Mucosa of rectum (tissue), 2 donors: ENCODE measurements around the gene SAMD3.
A peak's percentile ranks its signal among the peaks of the same experiment; 100 is the strongest.

Source experiments
- H3K27ac ChIP-seq, 2 donors: one replicate each; pipeline ENCODE4 v1.7.0; 2013; ENCODE audit warnings: inconsistent platforms in 2 of 2, low read depth in 2 of 2, low read length in 2 of 2
- H3K27me3 ChIP-seq, 2 donors: one replicate each; pipeline ENCODE4 v1.7.0; 2013; ENCODE audit warnings: low read length in 2 of 2; ENCODE audit not compliant: control insufficient read depth in 2 of 2, insufficient read depth in 2 of 2
- H3K36me3 ChIP-seq, 2 donors: one replicate each; pipeline ENCODE4 v1.7.0; 2013; ENCODE audit warnings: low read length in 2 of 2; ENCODE audit not compliant: control insufficient read depth in 2 of 2, insufficient read depth in 2 of 2
- H3K4me1 ChIP-seq, 2 donors: one replicate each; pipeline ENCODE4 v1.7.0; 2013; ENCODE audit warnings: low read length in 2 of 2, mild to moderate bottlenecking in 1 of 2; ENCODE audit not compliant: control insufficient read depth in 2 of 2, insufficient read depth in 2 of 2
- H3K4me3 ChIP-seq, 2 donors: one replicate each; pipeline ENCODE4 v1.7.0; 2013; ENCODE audit warnings: low read length in 2 of 2
- H3K9ac ChIP-seq, 2 donors: one replicate each; pipeline ENCODE4 v1.7.0; 2013; ENCODE audit warnings: low read length in 2 of 2, low read depth in 1 of 2, mild to moderate bottlenecking in 1 of 2
- H3K9me3 ChIP-seq, 2 donors: one replicate each; pipeline ENCODE4 v1.7.0; 2013; ENCODE audit warnings: low read length in 2 of 2; ENCODE audit not compliant: control insufficient read depth in 2 of 2
- donor health status: healthy.
- donor health status: Normal muscosa, but diverticular disease.

The SAMD3 gene

GRCh38 chr6:130138116-130138908 lies 84.4 kb downstream of the SAMD3 start:
- Histone ChIP-seq H3K4me3 (no peak overlapping the region), H3K36me3 (peaks cover 0 to 5% of the 10 kb centered on the region in 2 donors), H3K27ac (no peak overlapping the region), H3K27me3 (no peaks in the 10 kb centered on the region), H3K9ac (no peak overlapping the region), H3K9me3 (no peaks in the 10 kb centered on the region), H3K4me1 (peaks cover 0 to 1% of the 10 kb centered on the region in 2 donors)

GRCh38 chr6:130136798-130137197 lies 86.0 kb downstream of the SAMD3 start:
- H3K4me3 ChIP-seq: no peak overlapping the region
- no peak overlapping the region for H3K27ac ChIP-seq
- no peak overlapping the region for H3K9ac ChIP-seq
- H3K36me3 ChIP-seq: peaks cover 0 to 5% of the 10 kb centered on the region in 2 donors
- H3K4me1 ChIP-seq: peaks cover 4 to 5% of the 10 kb centered on the region in 2 donors
- no peaks in the 10 kb centered on the region for H3K27me3 ChIP-seq
- no peaks in the 10 kb centered on the region for H3K9me3 ChIP-seq

GRCh38 chr6:130134582-130134981 lies 88.2 kb downstream of the SAMD3 start:
- H3K4me1 ChIP-seq: peaks cover 5% of the 10 kb centered on the region in 2 donors
- H3K36me3 ChIP-seq: peaks cover 0 to 5% of the 10 kb centered on the region in 2 donors
- no peaks in the 10 kb centered on the region for H3K9me3 ChIP-seq
- no peak overlapping the region for H3K4me3 ChIP-seq
- H3K9ac ChIP-seq: peak overlapping the region in 1 of 2 donors; percentile 7
- no peaks in the 10 kb centered on the region for H3K27me3 ChIP-seq
- H3K27ac ChIP-seq: no peak overlapping the region

- H3K36me3 ChIP-seq: peaks cover 0 to 5% of the 10 kb centered on the region in 2 donors
- peak overlapping the region in 1 of 2 donors; percentile 45 for H3K9ac ChIP-seq
- no peaks in the 10 kb centered on the region for H3K9me3 ChIP-seq
- H3K27ac ChIP-seq: peak overlapping the region; percentile 74 to 76
- H3K27me3 ChIP-seq: no peaks in the 10 kb centered on the region
- peaks cover 5% of the 10 kb centered on the region in 2 donors for H3K4me1 ChIP-seq
- peak overlapping the region in 1 of 2 donors; percentile 48 for H3K4me3 ChIP-seq
Observed at GRCh38 chr6:130132286-130132701, 90.5 kb downstream of the SAMD3 start.

DNA sequence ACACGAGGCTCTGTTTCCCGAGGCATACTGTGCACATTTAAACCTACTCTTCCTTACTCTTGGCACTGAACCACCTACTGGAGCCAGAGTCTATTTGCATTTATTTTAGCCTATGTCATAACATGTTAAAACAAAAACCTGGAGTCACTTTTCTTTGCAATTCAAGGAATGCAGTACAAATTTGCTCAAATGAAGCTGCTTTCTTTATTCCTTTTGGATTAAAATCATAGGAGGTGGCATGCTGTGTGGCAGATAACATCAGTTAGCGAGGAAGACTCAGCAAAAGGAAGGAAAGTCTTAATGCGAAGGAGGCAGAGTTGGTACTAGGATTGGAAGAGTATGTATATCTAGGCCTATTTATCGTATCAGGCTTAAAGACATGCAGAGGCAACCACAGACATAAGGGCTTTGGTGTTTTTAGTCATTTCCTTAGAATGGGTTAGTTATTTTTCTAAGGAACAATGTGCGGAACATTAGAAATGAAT lies 92.9 kb downstream of the SAMD3 start:
- Histone ChIP-seq H3K9me3 (no peaks in the 10 kb centered on the region), H3K4me1 (peaks cover 5% of the 10 kb centered on the region in 2 donors), H3K9ac (no peak overlapping the region), H3K36me3 (no peaks in the 10 kb centered on the region), H3K27me3 (no peaks in the 10 kb centered on the region), H3K27ac (no peak overlapping the region), H3K4me3 (no peak overlapping the region)

GRCh38 chr6:130128326-130128725 lies 94.4 kb downstream of the SAMD3 start:
- H3K4me3 ChIP-seq: no peak overlapping the region
- no peaks in the 10 kb centered on the region for H3K27me3 ChIP-seq
- no peak overlapping the region for H3K9ac ChIP-seq
- H3K36me3 ChIP-seq: no peaks in the 10 kb centered on the region
- peaks cover 4 to 5% of the 10 kb centered on the region in 2 donors for H3K4me1 ChIP-seq
- no peaks in the 10 kb centered on the region for H3K9me3 ChIP-seq
- no peak overlapping the region for H3K27ac ChIP-seq

- H3K4me3 ChIP-seq: no peak overlapping the region
- H3K4me1 ChIP-seq: peaks cover 0 to 5% of the 10 kb centered on the region in 2 donors
- no peaks in the 10 kb centered on the region for H3K36me3 ChIP-seq
- no peak overlapping the region for H3K9ac ChIP-seq
- H3K9me3 ChIP-seq: no peaks in the 10 kb centered on the region
- no peaks in the 10 kb centered on the region for H3K27me3 ChIP-seq
- H3K27ac ChIP-seq: no peak overlapping the region
Observed at GRCh38 chr6:130127195-130127594, 95.6 kb downstream of the SAMD3 start.

GRCh38 chr6:130122243-130122642 lies 100.5 kb downstream of the SAMD3 start:
- Histone ChIP-seq H3K9me3 (no peaks in the 10 kb centered on the region), H3K9ac (no peak overlapping the region), H3K4me1 (no peaks in the 10 kb centered on the region), H3K36me3 (peaks cover 0 to 2% of the 10 kb centered on the region in 2 donors), H3K27me3 (no peaks in the 10 kb centered on the region), H3K4me3 (no peak overlapping the region), H3K27ac (no peak overlapping the region)

GRCh38 chr6:130120731-130121130 lies 102.0 kb downstream of the SAMD3 start:
- H3K4me1 ChIP-seq: no peaks in the 10 kb centered on the region
- H3K9me3 ChIP-seq: no peaks in the 10 kb centered on the region
- H3K36me3 ChIP-seq: peaks cover 0 to 2% of the 10 kb centered on the region in 2 donors
- no peak overlapping the region for H3K9ac ChIP-seq
- no peak overlapping the region for H3K27ac ChIP-seq
- no peaks in the 10 kb centered on the region for H3K27me3 ChIP-seq
- H3K4me3 ChIP-seq: no peak overlapping the region

DNA sequence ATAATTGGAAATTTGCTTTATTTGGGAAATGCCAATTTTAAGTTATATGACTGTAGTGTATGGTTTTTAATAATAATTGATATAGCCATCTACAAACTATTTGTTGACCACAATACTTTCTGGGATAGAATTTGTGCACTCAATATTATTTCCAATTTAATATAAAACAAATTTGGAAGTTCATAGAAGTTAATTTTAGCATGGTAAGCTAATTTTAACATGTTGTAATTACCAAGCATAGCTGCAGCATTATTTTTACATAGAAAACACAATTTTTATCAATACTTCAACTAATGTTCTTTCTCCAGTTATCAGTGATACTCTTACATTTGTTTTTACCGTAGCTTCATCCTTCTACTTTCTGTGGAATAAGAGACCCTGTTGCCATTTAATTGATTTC lies 103.5 kb downstream of the SAMD3 start:
- Histone ChIP-seq H3K27ac (no peak overlapping the region), H3K4me1 (peaks cover 0 to 2% of the 10 kb centered on the region in 2 donors), H3K9me3 (no peaks in the 10 kb centered on the region)

More for the DNA sequence above, 103.5 kb downstream of the SAMD3 start:
- Histone ChIP-seq H3K27me3 (no peaks in the 10 kb centered on the region), H3K4me3 (no peak overlapping the region), H3K36me3 (peaks cover 0 to 2% of the 10 kb centered on the region in 2 donors), H3K9ac (no peak overlapping the region)
